H9 (cell line): ENCODE measurements around the gene SUOX. TPM values are rescaled to one million over a fixed set of nuclear protein-coding genes. Genes with fewer than 3 reads are reported as not detected.

Experiments
- DNase-seq: peaks from one replicate; pipeline ENCODE4 v3.0.0-alpha.2; 2017
- H2AFZ ChIP-seq: one replicate; pipeline ENCODE4 v1.6.1; 2013; ENCODE audit warnings: mild to moderate bottlenecking, low read length, control low read depth, moderate library complexity
- H2AK5ac ChIP-seq: 2 replicates; pipeline ENCODE4 v1.6.1; 2013; ENCODE audit warnings: low read length, control low read depth, mixed read lengths; ENCODE audit not compliant: insufficient read length
- H2BK120ac ChIP-seq: one replicate; pipeline ENCODE4 v1.6.1; 2013; ENCODE audit warnings: low read depth, mild to moderate bottlenecking, low read length, control low read depth, inconsistent platforms; ENCODE audit not compliant: poor library complexity, severe bottlenecking
- H2BK12ac ChIP-seq: 2 replicates; pipeline ENCODE4 v1.6.1; 2013; ENCODE audit warnings: low read length, control low read depth, mixed read lengths, low read depth; ENCODE audit not compliant: insufficient read length
- H2BK15ac ChIP-seq: 2 replicates; pipeline ENCODE4 v1.6.1; 2013; ENCODE audit warnings: low read depth, low read length, control low read depth
- H2BK20ac ChIP-seq: one replicate; pipeline ENCODE4 v1.6.1; 2013; ENCODE audit warnings: low read depth, mild to moderate bottlenecking, low read length, control low read depth, inconsistent platforms; ENCODE audit not compliant: poor library complexity, severe bottlenecking
- H2BK5ac ChIP-seq: 2 replicates; pipeline ENCODE4 v1.6.1; 2013; ENCODE audit warnings: low read length, control low read depth, mixed read lengths; ENCODE audit not compliant: insufficient read length
- H3K14ac ChIP-seq: 2 replicates; pipeline ENCODE4 v1.6.1; 2013; ENCODE audit warnings: low read length, control low read depth; ENCODE audit not compliant: insufficient read depth
- H3K18ac ChIP-seq: 2 replicates; pipeline ENCODE4 v1.6.1; 2013; ENCODE audit warnings: low read depth, mild to moderate bottlenecking, mixed read lengths, low read length, control low read depth; ENCODE audit not compliant: insufficient read length
- H3K23ac ChIP-seq: 2 replicates; pipeline ENCODE4 v1.6.1; 2013; ENCODE audit warnings: low read length, control low read depth, mixed read lengths, low read depth; ENCODE audit not compliant: insufficient read length
- H3K23me2 ChIP-seq: 2 replicates; pipeline ENCODE4 v1.6.1; 2013; ENCODE audit warnings: low read depth, mild to moderate bottlenecking, mixed read lengths, low read length, control low read depth; ENCODE audit not compliant: insufficient read length, poor library complexity, severe bottlenecking
- H3K27ac ChIP-seq: 2 replicates; pipeline ENCODE4 v1.5.1; 2013; ENCODE audit warnings: low read length, control low read depth, mixed read lengths, low read depth; ENCODE audit not compliant: insufficient read length
- H3K27me3 ChIP-seq: 2 replicates; pipeline ENCODE4 v1.6.1; 2013; ENCODE audit warnings: low read length, control low read depth, inconsistent platforms; ENCODE audit not compliant: insufficient read depth
- H3K4ac ChIP-seq: 2 replicates; pipeline ENCODE4 v1.6.1; 2013; ENCODE audit warnings: low read depth, mild to moderate bottlenecking, control low read depth, inconsistent platforms, low read length, moderate library complexity
- H3K4me1 ChIP-seq: 2 replicates; pipeline ENCODE4 v1.6.1; 2013; ENCODE audit warnings: low read length, control low read depth, inconsistent platforms; ENCODE audit not compliant: insufficient read depth
- H3K4me2 ChIP-seq: 2 replicates; pipeline ENCODE4 v1.6.1; 2013; ENCODE audit warnings: low read length, control low read depth, mixed read lengths; ENCODE audit not compliant: insufficient read length, insufficient read depth
- H3K56ac ChIP-seq: 2 replicates; pipeline ENCODE4 v1.6.1; 2013; ENCODE audit warnings: low read depth, mild to moderate bottlenecking, mixed read lengths, low read length, control low read depth; ENCODE audit not compliant: insufficient read length
- H3K79me1 ChIP-seq: 2 replicates; pipeline ENCODE4 v1.6.1; 2013; ENCODE audit warnings: low read depth, mild to moderate bottlenecking, moderate library complexity, low read length, control low read depth, inconsistent platforms; ENCODE audit not compliant: insufficient read depth, poor library complexity, severe bottlenecking
- H3K79me2 ChIP-seq: 2 replicates; pipeline ENCODE4 v1.6.1; 2013; ENCODE audit warnings: low read length, control low read depth, inconsistent platforms; ENCODE audit not compliant: insufficient read depth
- H3K9ac ChIP-seq: 2 replicates; pipeline ENCODE4 v1.6.1; 2013; ENCODE audit warnings: low read length, control low read depth, mixed read lengths; ENCODE audit not compliant: insufficient read length; ENCODE audit errors: extremely low read depth
- H3K9me3 ChIP-seq: one replicate; pipeline ENCODE4 v1.6.1; 2013; ENCODE audit warnings: low read depth, low read length, inconsistent platforms; ENCODE audit not compliant: control insufficient read depth
- H3T11ph ChIP-seq: one replicate; pipeline ENCODE4 v1.6.1; 2013; ENCODE audit warnings: mild to moderate bottlenecking, low read length, control low read depth, inconsistent platforms
- H4K20me1 ChIP-seq: one replicate; pipeline ENCODE4 v1.6.1; 2013; ENCODE audit not compliant: control insufficient read depth, insufficient read length, insufficient read depth
- H4K5ac ChIP-seq: 2 replicates; pipeline ENCODE4 v1.6.1; 2013; ENCODE audit warnings: low read depth, mild to moderate bottlenecking, mixed read lengths, low read length, control low read depth; ENCODE audit not compliant: insufficient read length
- H4K8ac ChIP-seq: replicated peaks from 2 replicates; pipeline ENCODE4 v1.6.1; 2013; ENCODE audit warnings: low read length, control low read depth, mixed read lengths, low read depth; ENCODE audit not compliant: insufficient read length
- H4K91ac ChIP-seq: 2 replicates; pipeline ENCODE4 v1.6.1; 2013; ENCODE audit warnings: low read depth, mild to moderate bottlenecking, moderate library complexity, mixed read lengths, low read length, control low read depth; ENCODE audit not compliant: insufficient read length
- H3K27ac Mint-ChIP-seq, 3 experiments: 2 replicates in 2 of 3; 3 replicates in 1 of 3; pipeline ENCODE4 v1.8.0; 2020 to 2021; ENCODE audit warnings: mixed read lengths in 3 of 3, mild to moderate bottlenecking in 1 of 3, moderate library complexity in 1 of 3
- H3K27me3 Mint-ChIP-seq: 2 replicates; pipeline ENCODE4 v1.8.0; 2021; ENCODE audit warnings: low read depth, mild to moderate bottlenecking, moderate library complexity, mixed read lengths
- H3K36me3 Mint-ChIP-seq, 3 experiments: 2 replicates in 2 of 3; 3 replicates in 1 of 3; pipeline ENCODE4 v1.8.0; 2020 to 2021; ENCODE audit warnings: low read depth in 3 of 3, mixed read lengths in 3 of 3; ENCODE audit not compliant: insufficient read depth in 1 of 3
- H3K4me1 Mint-ChIP-seq, 2 experiments: 2 replicates each; pipeline ENCODE4 v1.8.0; 2020; ENCODE audit warnings: mixed read lengths in 2 of 2
- H3K4me3 Mint-ChIP-seq, 2 experiments: 2 replicates in 1 of 2; 3 replicates in 1 of 2; pipeline ENCODE4 v1.8.0; 2020 to 2021; ENCODE audit warnings: mild to moderate bottlenecking in 2 of 2, mixed read lengths in 2 of 2, moderate library complexity in 1 of 2
- H3K9me3 Mint-ChIP-seq, 2 experiments: 2 replicates in 1 of 2; 3 replicates in 1 of 2; pipeline ENCODE4 v1.8.0; 2020; ENCODE audit warnings: mild to moderate bottlenecking in 2 of 2, mixed read lengths in 2 of 2, moderate library complexity in 1 of 2
- CTCF ChIP-seq: fragments of 200-600 bp; sonication (generic); conservative IDR thresholded peaks from 3 replicates; pipeline ENCODE4 v1.8.0; 2021; ENCODE audit warnings: antibody characterized with exemption, mild to moderate bottlenecking
- WGBS: extraction: QIAGEN DNeasy Blood & Tissue Kit; methylation state at CpG from one replicate; pipeline ENCODE4 v1.1.7; 2013; ENCODE audit warnings: missing lambda C conversion rate, low lambda C conversion rate, mixed read lengths; ENCODE audit not compliant: insufficient read length; ENCODE audit errors: extremely low coverage; 5-methylcytosine and 5-hydroxymethylcytosine counted together
- total RNA-seq: library from RNA; stranded (reverse); gene quantifications from 2 replicates; pipeline ENCODE4 v1.2.1, GENCODE V29; 2021

Gene SUOX
- total RNA-seq, 1 experiment from 2014 or later: 21.0 TPM

- Mint-ChIP-seq H3K4me1 (peaks cover 6 to 8% of the 10 kb centered on the region in 2 experiments; a peak in 2 of 4 replicates), H3K4me3 (no peak within 1 kb of the TSS), H3K27me3 (no peaks in the 10 kb centered on the region), H3K9me3 (no peaks in the 10 kb centered on the region), H3K36me3 (peaks cover 15 to 49% (median 45%) of the 10 kb centered on the region in 3 experiments; a peak in 6 of 7 replicates), H3K27ac (no peak within 1 kb of the TSS)
- H3K4me2 ChIP-seq: peak within 1 kb of the TSS; percentile 71
- no peaks in the 10 kb centered on the region for H4K20me1 ChIP-seq
- DNase-seq: peak; percentile 100
- H3K27ac ChIP-seq: peak within 1 kb of the TSS; percentile 5
- no peak within 1 kb of the TSS for H3T11ph ChIP-seq
- no peak within 1 kb of the TSS for H3K56ac ChIP-seq
- H3K79me2 ChIP-seq: peaks cover 14% of the 10 kb centered on the region; the same call in 1 of the 2 replicates
- TF ChIP-seq CTCF: no peak
- 0 out of 2 replicates have a peak within 1 kb of the TSS, but pooled peaks have one; percentile 43 for H3K14ac ChIP-seq
- H4K5ac ChIP-seq: no peak within 1 kb of the TSS
- no peak within 1 kb of the TSS for H2BK20ac ChIP-seq
- H3K79me1 ChIP-seq: peaks cover 3% of the 10 kb centered on the region
- no peaks in the 10 kb centered on the region; the same call in 1 of the 2 replicates for H3K4me1 ChIP-seq
- H3K9ac ChIP-seq: peak within 1 kb of the TSS; percentile 76
- no CpG with 5 or more reads among the region's 39 CpGs for WGBS
- H2BK5ac ChIP-seq: no peak within 1 kb of the TSS
- no peaks in the 10 kb centered on the region for H3K27me3 ChIP-seq
- H2AFZ ChIP-seq: no peak within 1 kb of the TSS
- H2BK120ac ChIP-seq: no peak within 1 kb of the TSS
- no peak within 1 kb of the TSS for H3K23ac ChIP-seq
- H3K9me3 ChIP-seq: no peaks in the 10 kb centered on the region
- H4K91ac ChIP-seq: no peak within 1 kb of the TSS
- H3K4ac ChIP-seq: no peak within 1 kb of the TSS
- H2BK15ac ChIP-seq: no peak within 1 kb of the TSS
- no peak within 1 kb of the TSS for H3K18ac ChIP-seq
- no peak within 1 kb of the TSS for H2AK5ac ChIP-seq
- H2BK12ac ChIP-seq: no peak within 1 kb of the TSS
- H4K8ac ChIP-seq: no peak within 1 kb of the TSS
- H3K23me2 ChIP-seq: peaks cover 6% of the 10 kb centered on the region
Observed at GRCh38 chr12:55973599-55974307, 23.3 kb upstream of the SUOX start, which contains the start of gene RAB5B. TSS of gene RAB5B (plus strand) at chr12:55974078. CDS start at chr12:55986961, 12,883 bp downstream.
